Measurements from ENCODE around the gene KNOP1. TPM values are rescaled to one million over a fixed set of nuclear protein-coding genes. Genes with fewer than 3 reads are reported as not detected.

The KNOP1 gene
- total RNA-seq, 2 experiments from 2014 or later: 27.8 to 28.6 TPM

DNA sequence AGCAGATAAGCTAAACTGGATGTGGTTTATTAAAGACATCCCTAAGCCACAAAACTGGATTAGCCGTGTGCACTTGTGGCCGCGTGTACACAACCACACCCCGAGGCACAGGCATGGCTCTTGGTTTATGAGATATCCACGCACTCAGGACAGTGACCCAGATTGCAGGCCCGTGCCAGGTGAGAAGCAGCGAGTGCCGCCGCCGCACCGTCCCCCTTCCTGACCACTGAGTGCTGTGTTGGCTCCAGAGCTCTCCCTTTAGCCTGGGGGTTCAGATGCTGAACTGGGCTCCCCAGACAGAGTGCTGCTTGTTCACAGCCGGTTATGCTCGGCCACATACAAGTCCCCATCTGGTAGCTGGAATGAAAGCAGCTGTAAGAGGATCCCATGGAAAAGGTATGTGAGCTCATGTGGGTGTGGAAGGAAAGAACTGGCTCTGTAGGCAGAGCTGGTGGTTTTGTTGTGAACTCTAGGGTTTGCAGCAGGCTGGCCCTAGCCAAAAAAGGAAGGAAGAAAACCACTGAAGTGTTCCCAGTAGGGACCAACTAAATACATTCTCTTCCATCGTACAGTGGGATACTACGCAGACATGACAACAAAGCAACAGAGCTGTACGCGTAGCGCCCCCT lies 29.5 kb downstream of the KNOP1 start:
- Mint-ChIP-seq H3K9me3 (peaks cover 4% of the 10 kb centered on the region), H3K27me3 (no peaks in the 10 kb centered on the region), H3K4me3 (no peak overlapping the region), H3K4me1 (ENCODE audit: low read depth) (peaks cover 12% of the 10 kb centered on the region), H3K27ac (no peak overlapping the region), H3K36me3 (ENCODE audit: low read depth) (peaks cover 38% of the 10 kb centered on the region)
- DNase-seq: no peak
- intact Hi-C loops (cut with micrococcal nuclease): no loop called here
- ATAC-seq: no peak
- no peak for TF ChIP-seq CTCF (IDR thresholded peaks at IDR 0.05)
- ChIA-PET POLR2A (interaction anchor here (0.6 to 1.1 kb wide), 2 partner anchors 17 to 903 kb away, joined by 4 read pairs; no protein-coding TSS in a partner anchor), CTCF (interaction anchor here (0.9 to 1.8 kb wide), 3 partner anchors 15 to 105 kb away, joined by 3 to 6 read pairs (median 3); no protein-coding TSS in a partner anchor)

DNA sequence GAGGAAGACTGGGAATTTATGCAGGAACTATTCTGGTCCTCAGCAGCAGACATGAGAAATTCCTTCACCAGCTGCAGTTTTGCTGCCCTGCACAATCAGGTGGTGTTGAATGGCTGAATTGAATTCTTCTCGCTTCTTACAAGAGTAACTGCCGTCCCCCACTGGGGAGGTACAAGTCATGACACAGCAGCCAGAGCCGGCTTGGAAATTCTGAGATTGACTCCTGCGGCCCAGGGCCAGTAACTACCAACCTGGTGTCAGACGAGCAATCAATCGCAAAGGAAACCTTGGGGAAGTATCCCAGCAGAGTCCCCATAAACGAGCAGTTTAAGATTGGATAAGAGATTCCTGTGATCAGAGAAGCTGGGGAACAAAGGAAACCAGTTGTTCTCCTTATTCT lies 30.7 kb downstream of the KNOP1 start:
- H3K4me1 Mint-ChIP-seq (ENCODE audit: low read depth): peaks cover 12% of the 10 kb centered on the region
- DNase-seq: no peak
- H3K27ac Mint-ChIP-seq: no peak overlapping the region
- peaks cover 7% of the 10 kb centered on the region for H3K9me3 Mint-ChIP-seq
- CTCF ChIA-PET: interaction anchor here (0.9 to 1.8 kb wide), 3 partner anchors 13 to 104 kb away, joined by 3 to 6 read pairs (median 3); no protein-coding TSS in a partner anchor
- no peaks in the 10 kb centered on the region for H3K27me3 Mint-ChIP-seq
- intact Hi-C loops (cut with micrococcal nuclease): no loop called here
- ATAC-seq: no peak
- no peak for TF ChIP-seq CTCF (IDR thresholded peaks at IDR 0.05)
- H3K4me3 Mint-ChIP-seq: no peak overlapping the region
- peaks cover 43% of the 10 kb centered on the region for H3K36me3 Mint-ChIP-seq (ENCODE audit: low read depth)
- POLR2A ChIA-PET: interaction anchor here (1.0 kb wide), 1 partner anchor 26 kb away, joined by 3 read pairs; no protein-coding TSS in a partner anchor

DNA sequence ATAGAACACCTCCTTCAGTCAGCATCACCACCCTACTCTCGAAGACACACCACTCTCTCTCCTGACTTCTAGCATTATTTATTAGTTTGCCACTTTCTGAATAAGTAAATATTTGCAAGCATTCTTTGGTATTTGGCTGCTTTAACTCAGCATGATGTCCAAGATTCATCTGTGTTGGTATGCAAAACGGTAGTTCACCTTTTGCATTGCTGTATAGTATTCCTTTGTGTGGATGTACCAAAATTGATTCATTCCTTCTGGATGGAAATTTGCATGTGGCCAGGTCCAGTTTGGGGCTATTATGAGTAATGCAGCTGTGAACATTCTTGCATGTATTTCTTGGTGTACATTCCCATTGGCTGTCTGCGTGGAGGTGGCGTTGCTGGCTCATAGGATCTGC lies 32.9 kb downstream of the KNOP1 start:
- CTCF ChIA-PET: no interaction called here
- H3K27ac Mint-ChIP-seq: no peak overlapping the region

DNA sequence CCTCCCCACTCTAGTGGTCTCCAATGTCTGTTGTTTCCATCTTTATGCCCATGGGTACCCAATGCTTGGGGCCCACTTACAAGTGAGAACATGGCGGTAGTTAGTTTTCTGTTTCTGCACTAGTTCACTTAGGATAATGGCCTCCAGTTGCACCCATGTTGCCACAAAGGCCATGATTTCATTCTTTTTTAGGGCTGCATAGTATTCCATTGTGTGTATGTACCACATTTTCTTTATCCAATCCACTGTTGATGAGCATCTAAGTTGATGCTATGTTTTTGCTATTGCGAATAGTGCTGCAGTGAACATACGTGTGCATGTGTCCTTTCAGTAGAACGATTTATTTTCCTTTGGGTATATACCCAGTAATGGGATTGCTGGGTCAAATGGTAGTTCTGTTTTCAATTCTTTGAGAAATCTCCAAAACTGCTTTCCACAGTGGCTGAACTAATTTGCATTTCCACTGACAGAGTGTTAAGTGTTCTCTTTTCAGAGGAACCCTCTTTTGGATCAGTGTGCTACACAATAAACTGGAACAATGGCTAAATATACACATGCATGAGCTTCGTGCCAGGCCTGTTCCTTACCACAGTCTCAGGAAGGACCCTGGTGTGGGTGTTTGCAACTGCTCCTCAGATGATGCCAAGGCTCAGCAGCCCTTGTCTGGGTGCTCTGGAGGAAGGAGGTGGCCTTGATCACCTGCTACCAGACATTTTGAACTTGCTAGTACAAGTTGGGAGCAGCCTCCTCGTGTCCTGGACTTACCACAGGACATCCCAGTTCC lies 34.4 kb downstream of the KNOP1 start:
- no peak overlapping the region for H3K4me3 Mint-ChIP-seq
- POLR2A ChIA-PET: no interaction called here
- intact Hi-C loops (cut with micrococcal nuclease): no loop called here

More for the DNA sequence above, 32.9 kb downstream of the KNOP1 start:
- intact Hi-C loops (cut with micrococcal nuclease): no loop called here
- H3K36me3 Mint-ChIP-seq (ENCODE audit: low read depth): peaks cover 42% of the 10 kb centered on the region
- peaks cover 11% of the 10 kb centered on the region for H3K4me1 Mint-ChIP-seq (ENCODE audit: low read depth)
- H3K27me3 Mint-ChIP-seq: no peaks in the 10 kb centered on the region
- no peak for TF ChIP-seq CTCF (IDR thresholded peaks at IDR 0.05)
- POLR2A ChIA-PET: no interaction called here
- ATAC-seq: no peak
- DNase-seq: no peak
- H3K4me3 Mint-ChIP-seq: no peak overlapping the region
- H3K9me3 Mint-ChIP-seq: peaks cover 7% of the 10 kb centered on the region

More for the DNA sequence above, 34.4 kb downstream of the KNOP1 start:
- Mint-ChIP-seq H3K27me3 (no peaks in the 10 kb centered on the region), H3K4me1 (ENCODE audit: low read depth) (no peaks in the 10 kb centered on the region), H3K27ac (no peak overlapping the region), H3K36me3 (ENCODE audit: low read depth) (peaks cover 42% of the 10 kb centered on the region), H3K9me3 (peaks cover 7% of the 10 kb centered on the region)
- CTCF ChIA-PET: no interaction called here
- no peak for DNase-seq
- no peak for TF ChIP-seq CTCF (IDR thresholded peaks at IDR 0.05)
- no peak for ATAC-seq
